Activated T-helper 9 cell treated with anti-CD3 and anti-CD28 coated beads, Interleukin-2, amount 50 U/mL, for 16 hours (primary cell): ENCODE results near the gene GP5.

Experiments used
- DNase-seq: peaks from one replicate; pipeline ENCODE4 v3.0.0-alpha.2; 2020; ENCODE audit warnings: low read depth

Gene GP5

GRCh38 chr3:194376241-194376560, 22.9 kb downstream of the GP5 start:
- DNase-seq: no peak

- no peak for DNase-seq
Observed at GRCh38 chr3:194375473-194376240, 23.4 kb downstream of the GP5 start.

GRCh38 chr3:194374935-194375334, 24.1 kb downstream of the GP5 start:
- DNase-seq: no peak

DNA sequence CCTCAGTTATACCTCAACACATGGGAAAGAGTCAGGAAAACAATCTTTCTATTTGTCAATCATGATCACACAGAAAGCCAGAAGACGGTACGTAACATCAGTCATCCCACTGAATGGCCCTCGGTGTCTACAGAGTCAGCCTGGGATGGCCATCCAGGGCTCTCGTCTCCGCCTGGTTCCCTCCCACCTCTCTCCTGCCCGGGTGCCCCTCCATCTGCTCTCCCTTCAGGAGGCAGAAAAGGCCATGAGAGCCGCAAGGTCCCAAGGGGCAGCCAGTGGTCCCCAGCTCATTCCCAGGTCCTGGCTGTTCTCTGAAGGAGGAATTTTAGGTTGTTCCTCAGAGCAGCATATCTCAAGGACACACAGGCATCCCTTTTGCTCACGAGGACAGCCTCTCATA, 25.2 kb downstream of the GP5 start:
- no peak for DNase-seq

GRCh38 chr3:194373028-194373427, 26.0 kb downstream of the GP5 start:
- no peak for DNase-seq

- DNase-seq: no peak
Observed at GRCh38 chr3:194370753-194371152, 28.3 kb downstream of the GP5 start.

DNA sequence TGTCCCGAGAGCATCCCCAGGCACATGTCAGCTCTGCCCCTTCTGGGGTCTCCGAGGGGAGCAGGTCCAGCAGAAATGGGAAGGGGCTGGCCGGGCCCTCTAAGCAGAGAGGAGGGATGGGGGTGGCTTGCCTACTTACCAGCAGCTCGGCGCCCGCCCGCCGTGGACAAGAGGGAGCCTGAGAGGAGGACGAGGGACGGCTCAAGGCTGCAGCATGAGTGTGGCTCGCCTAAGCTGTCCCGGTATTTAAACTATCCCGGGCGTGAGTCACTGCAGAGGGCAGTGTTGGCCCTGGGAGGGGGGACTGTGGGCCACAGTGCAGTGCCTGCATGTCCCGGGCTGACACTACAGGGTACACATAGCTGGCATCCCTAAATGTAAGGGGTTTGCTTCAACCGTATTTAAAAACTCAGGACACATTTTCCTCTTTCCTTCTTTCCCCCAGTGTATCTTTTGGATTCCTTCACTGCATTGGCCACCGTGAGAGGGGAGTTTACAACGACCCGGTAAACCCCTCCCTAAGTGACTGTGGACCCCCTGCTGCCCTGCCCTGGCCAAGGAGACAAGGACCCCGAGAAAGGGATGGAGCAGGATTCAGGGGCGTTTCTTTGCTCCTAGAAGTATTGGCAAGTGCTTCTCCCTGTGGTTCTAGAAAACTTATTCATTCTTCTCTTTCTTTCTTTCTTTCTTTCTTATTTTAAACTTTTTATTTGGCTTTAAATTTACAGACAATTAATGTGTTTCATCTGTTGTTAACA, 29.4 kb downstream of the GP5 start, which contains the start of gene LRRC15:
Gene LRRC15 (minus strand): TSS at position 222 of the 758 bp plus-strand sequence. CDS start 8,700 bp downstream, outside the sequence.
- DNase-seq: no peak

- no peak for DNase-seq
Observed at GRCh38 chr3:194368918-194369317, 30.1 kb downstream of the GP5 start.

- DNase-seq: no peak
Observed at GRCh38 chr3:194367992-194368841, 30.8 kb downstream of the GP5 start.

DNA sequence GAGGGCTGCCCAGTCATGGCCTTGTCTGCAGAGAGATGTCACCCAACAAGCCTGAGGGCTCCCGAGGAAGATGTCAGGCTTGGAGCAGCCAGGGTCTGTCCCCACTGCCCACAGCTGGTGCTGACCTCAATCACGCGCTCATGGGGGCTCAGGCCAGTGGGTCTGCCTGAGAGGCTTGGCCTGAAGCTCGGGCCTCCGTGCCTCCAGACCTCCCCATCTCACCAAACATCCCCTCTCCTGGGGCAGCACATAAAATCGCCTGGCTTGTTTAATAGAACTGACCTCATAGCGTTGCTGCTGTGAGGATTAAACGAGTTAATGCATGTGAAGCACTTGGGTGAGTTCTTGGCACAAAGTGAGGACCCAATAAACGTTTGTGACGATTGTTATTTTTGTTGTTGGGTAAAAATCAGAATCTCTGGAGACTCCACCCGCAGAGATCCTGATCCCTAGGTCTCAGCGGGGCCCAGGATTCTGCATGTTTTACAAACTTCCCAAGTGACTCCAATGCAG, 33.0 kb downstream of the GP5 start:
- no peak for DNase-seq

DNA sequence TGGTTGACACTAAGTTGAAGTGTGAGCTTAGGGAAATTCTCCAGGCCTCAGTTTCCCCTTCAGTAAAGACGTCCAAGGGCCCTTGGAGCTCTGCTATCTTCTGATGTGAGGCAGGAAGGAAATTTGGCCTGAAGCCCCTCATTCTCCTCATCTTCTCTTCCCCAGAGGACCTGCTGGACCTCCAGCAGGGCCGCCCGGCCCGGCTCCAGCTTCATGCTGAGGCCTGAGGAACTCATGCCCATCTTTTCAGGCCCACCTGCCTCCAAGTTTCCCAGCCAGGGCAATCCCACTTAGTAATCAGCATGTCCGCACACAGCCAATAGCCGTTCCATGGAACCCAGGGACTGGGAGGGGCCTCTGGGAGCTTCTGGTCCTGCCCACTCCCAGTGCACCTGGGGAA, 33.5 kb downstream of the GP5 start:
- no peak for DNase-seq

GRCh38 chr3:194364652-194365434, 34.2 kb downstream of the GP5 start:
- no peak for DNase-seq

GRCh38 chr3:194364314-194364651, 34.8 kb downstream of the GP5 start:
- no peak for DNase-seq

DNA sequence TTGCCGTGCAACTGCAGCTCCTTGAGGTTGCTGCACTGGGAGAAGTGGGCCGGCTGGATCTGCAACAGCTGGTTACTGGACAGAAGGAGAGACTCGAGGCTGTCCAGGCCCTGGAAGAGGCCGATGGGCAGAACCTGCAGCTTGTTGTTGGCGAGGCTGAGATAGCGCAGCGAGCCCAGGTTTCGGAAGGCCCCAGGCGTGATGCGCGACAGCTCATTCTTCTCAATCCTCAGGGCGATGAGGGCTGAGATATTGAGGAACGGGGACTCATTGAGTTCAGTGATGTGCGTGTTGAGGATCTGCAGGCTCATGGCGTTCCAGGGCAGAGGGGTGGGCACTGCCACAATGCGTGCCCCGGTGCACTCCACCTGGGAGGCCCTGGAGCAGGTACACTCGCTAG, 38.5 kb downstream of the GP5 start:
- DNase-seq: no peak

DNA sequence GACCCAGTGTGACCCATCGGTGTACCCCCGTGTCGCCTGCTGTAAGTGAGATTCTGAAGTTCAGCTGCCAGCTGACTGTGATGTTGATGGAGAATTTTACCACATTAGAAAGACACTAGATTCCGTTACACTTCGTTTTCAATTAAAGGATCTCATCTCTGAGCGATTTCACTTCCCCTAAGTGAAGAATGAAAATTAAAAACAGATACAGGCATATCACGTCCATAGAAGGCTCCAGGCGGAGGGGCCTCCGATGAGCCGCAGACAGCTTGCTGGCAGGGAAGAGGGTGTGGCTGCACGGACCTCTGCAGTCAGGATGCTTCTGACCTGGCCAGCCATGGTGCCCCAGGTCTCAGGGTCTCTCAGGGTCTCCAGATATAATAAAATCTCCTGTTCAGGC, 41.4 kb downstream of the GP5 start:
- DNase-seq: no peak

DNA sequence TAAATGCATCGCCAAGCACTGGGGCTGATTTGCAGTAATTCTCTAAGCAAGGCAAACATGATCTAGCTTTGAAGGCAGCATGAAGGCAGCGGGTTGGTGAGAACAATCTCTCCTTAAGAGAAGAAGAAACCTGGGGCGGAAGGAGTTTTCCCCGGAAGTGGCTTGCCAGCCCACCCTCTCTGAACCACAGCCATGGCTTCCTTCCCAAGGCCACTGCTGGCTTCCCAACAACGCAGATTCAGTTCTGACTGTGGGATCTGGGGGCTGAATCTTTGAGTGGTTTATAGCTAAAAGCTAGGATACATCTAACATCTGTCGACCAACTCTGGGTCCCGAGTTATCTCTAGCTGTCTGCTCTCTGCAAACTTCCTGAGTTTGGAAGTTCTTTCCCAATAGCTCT, 43.7 kb downstream of the GP5 start:
- DNase-seq: no peak

DNA sequence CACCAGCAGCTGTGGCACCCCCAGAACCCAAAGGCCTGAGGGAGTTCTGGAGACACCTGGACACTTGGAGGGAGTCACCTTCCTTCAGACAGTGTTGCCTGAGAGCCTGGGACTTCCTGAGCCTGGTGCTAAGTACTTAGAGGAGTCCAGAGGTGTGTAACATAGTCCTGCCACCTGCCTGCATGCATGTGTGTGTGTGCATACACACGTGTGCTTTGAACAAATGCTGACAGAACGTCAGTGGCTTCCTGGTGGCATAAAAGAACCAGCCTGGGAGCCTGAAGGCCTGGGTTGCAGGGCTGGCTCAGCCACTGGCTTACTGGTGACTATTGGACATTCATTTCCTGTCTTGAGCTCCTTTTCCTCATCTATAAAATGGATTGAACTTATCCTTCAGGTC, 44.8 kb downstream of the GP5 start:
- no peak for DNase-seq

DNA sequence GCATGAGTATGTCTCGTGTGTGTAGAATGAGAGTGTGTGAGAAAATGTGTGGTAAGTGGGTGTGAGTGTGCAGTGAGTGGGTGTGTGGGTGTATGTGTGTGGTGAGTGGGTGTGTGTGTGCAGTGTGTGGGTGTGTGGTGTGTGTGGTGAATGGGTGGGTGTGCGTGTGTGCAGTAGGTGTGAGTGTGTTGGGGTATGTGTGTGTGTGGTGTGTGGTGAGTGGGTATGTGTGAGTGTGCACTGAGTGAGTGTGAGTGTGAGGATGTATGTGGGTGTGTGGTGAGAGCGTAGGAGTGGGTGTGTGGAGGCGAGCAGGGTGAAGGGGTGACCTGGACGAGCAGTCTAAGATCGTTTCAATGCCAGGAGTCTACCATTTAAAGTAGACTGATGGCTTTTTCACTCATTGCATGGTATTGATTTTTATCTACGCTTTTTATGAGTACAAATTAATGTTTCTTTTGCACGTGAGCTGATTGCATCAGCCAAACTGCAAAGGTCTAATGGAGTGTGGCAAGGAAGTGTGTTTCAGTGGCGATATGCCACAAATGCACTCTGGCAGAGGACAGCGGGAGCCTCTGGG, 46.3 kb downstream of the GP5 start:
- no peak for DNase-seq

- no peak for DNase-seq
Observed at GRCh38 chr3:194351952-194352536, 47.0 kb downstream of the GP5 start.

- DNase-seq: no peak
Observed at GRCh38 chr3:194351080-194351672, 47.9 kb downstream of the GP5 start, which contains the start of gene CPN2. Gene CPN2 (minus strand): TSS chr3:194351328. CDS start chr3:194342702, 8,626 bp downstream.

DNA sequence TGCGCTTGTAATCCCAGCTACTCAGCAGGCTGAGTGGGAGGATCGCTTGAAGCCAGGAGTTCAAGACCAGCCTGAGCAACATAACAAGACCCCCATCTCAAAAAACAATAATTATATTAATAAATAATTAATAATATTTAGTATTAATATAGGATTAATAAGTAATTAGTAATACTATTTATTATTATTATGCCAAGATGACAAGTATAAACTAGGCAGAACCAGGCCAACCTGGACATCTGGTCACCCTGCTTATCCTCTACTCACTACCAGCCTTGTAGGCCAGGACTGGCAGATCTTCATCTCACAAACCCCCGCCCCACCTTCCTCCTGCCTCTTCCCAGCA, 48.4 kb downstream of the GP5 start:
- DNase-seq: no peak
